ENCODE measurements around the gene SIRPB2.

Gene SIRPB2

DNA sequence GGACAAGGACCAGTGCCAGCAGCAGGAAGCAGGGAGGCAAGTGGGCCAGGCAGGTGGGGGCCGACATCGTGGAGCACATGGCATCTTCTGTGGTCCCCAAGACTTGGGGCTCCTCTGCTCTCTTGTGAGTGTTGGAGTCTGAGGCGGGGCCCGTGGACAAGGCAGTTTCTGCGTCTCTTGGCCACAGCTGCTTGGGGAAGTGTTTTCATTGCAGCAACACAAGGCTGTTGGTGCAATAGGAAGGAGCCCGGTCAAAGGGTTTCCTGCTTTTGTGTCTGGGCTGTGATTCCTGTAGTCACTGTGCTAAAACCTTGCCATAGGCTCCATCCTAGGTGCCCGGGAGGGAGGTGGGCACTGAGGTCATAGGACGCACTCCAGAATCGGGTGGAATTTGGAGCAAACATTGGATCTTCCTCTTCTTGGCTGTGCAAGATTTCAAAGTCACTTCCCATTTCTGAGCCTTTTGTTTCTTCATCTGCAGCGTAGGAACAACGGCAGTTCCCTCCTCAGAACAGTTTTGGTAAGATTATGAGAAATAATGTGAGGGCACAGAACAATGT lies at the start of gene SIRPB2:
Gene SIRPB2, minus strand, starts transcription at position 140 of the 560 bp plus-strand sequence. Its CDS starts 61 bp downstream, at position 79.
- DNase-seq: peak; percentile 90

DNA sequence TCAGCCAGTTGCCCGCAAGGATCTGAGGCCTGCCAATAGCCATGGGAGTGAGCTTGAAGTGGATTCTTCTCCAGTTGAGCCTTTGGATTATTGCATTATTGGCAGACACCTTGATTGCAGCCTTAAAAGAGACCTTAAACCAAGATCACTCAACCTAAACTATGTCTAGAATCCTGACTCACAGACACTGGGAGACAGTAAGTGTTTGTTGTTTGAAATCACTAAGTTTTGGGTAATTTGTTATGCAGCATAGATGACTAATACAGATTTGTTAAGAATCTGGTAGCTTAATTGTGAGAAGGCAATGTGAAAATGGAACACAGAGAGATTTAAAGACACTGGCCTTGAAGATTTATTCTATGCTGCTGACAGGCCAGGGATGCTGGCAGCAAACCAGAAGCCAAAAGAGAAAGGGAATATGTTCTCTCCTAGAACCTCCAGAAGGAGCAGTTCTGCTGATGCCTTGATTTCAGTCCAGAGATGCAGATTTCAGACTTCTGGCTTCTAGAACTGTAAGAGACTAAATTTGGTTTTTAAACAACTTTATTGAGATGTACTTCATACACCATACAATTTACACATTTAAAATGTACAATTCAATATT lies 48.7 kb upstream of the SIRPB2 start:
- peak; percentile 13 for DNase-seq

DNA sequence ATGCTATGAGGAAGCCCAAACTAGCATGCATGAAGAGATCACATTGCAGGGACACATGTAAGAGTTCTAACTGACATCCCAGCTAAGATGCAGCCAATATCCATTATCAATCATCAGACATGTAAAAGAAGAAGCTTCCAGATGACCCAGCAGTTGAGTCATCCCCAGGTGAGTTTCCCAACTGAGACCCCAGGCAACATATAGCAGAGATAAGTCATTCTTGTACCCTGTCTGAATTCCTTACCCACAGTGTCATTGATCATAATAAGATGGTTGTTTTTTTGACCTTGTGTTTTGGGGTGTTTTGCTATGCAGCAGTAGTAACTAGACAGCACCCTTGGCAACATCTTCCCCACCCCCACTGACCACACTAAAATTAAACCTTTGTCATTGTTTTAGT lies 47.4 kb upstream of the SIRPB2 start:
- no peak for DNase-seq

DNA sequence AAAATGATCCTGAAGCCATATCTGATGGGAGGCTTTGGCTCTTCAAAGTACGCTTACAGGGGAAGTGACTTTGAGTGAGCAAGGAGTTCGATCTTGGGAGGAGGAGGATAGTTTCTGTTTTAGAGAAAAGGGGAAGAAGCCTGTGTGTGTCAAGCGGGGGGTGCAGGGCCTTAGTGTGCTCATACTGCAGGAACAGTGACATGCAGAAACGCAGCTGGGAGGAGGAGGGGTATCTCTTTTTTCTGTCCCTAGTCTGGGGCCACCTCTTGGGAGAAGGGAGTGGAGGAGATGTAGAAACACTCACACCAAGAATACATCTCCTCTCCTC lies 46.5 kb upstream of the SIRPB2 start:
- DNase-seq: peak; percentile 97

DNA sequence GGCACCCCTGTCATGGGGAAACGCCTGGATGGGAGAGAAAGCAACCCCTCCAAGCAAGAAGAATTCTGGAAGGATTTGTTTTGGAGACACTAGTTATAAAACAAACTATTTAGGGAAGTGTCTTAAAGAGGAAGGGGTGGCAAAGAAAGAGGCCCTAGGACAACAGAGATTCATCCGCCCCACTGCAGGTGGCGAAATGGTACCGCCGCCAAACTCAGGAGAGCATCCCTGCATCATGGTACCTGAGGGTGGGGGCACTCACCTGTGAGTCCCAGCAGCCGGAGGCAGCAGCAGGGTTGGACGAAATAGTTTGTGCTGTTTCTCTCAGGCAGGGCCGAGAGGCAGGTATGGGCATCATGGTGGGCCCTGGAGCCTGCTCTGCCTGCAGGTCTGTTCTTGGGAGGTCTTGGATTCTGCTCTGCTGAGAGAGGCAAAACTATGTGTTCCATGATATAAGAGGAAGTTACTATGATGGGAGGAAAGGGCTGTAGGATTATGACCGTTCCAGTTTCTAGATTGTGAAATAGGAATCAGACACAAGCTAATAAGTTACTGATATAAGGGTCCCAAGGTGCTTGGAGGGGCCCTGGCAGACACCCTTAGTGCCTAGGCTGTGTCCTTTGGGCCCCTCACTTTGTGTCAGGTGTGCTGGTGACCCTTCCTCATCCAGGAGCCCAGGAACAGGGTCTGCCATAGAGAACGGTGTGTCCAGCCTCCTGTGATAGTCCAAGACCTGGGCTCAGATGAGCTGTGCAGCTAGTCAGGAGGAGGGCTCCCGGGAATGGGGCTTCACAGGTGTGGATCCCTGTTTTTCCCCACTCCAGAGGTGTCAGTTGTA lies 45.9 kb upstream of the SIRPB2 start:
- peak; percentile 88 for DNase-seq

DNA sequence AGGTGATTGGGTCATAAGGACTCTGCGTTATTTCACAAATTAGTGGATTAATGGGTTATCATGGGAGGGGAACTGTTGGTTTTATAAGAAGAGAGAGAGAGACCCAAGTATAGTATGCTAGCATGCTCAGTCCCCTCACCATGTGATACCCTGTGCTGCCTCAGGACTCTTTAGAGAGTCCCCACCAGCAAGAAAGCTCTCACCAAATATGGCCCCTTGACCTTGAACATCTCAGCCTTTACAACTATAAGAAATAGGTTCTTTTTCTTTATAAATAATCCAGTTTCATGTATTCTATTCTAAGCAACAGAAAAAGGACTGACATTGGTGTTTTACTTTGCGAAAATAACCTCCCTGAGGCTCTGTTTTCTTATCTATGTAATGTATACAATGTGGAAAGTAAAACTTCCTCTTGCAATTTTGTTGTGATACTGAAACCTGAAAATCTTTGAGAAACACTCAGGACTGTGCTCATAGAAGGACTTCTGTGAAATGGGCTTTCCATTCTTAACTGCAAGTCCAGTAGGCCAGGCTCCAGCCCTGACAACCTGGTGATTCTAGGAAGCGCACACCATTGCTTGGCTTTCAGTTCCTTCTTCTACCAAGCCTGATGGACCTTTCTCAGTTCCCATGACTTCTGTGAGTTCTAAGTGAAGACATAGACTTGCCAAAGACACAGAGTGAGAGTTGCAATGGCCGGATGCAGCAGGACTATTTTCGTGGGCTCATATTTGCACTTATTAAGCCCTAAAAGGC lies 44.4 kb upstream of the SIRPB2 start:
- DNase-seq: peak; percentile 97

DNA sequence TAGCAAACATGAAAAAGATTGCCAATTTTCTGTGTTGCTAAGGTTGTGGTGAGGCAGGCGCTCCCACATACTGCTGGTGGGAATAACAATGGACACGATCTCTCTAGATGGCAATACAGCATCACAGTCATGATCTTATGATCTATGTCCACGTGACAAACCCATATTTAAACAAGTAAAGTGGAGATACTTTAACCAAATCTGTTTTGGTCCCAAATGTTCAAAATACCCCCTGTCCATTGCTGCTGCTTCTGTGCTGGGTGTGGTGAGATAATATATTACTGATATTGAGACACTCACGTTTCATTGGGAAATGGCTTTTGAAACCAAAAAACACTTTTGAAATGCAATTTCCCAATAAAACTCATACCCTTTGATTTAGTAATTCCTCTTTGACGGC lies 43.3 kb upstream of the SIRPB2 start:
- DNase-seq: peak; percentile 84

DNA sequence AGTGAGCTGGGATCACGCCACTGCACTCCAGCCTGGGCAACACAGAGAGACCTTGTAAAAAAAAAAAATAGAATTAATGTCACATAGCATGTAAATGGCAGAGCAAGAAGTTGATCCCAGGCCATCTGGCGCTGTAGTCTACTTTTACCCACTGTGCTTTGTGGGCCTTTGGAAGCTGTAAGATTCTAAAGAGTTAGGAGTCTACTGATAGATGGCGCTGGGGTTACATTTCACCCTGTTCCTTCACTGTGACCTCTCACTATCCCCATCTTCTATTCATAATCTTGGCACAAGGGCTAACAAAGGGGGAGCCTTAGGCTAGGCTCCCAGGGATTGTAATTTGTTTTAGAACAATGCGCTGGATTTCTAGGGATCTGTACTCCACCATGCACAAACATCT lies 41.8 kb upstream of the SIRPB2 start:
- peak; percentile 35 for DNase-seq

DNA sequence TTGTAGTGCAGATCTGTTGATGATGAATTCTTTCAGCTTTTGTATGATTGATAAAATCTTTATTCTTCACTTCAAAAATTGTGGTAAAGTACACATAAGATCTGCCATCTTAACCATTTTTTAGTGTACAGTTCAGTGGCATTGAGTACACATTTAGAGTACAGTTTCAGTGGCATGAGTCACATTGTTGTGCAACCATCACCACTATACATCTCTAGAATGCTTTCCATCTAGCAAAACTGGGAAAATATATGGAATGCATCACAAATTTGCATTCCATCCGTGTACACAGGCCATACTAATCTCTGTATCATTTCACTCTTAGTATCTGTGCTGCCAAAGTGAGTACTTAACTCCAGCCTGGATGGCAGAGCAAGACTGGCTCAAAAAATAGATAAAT lies 37.6 kb upstream of the SIRPB2 start:
- peak; percentile 57 for DNase-seq

DNA sequence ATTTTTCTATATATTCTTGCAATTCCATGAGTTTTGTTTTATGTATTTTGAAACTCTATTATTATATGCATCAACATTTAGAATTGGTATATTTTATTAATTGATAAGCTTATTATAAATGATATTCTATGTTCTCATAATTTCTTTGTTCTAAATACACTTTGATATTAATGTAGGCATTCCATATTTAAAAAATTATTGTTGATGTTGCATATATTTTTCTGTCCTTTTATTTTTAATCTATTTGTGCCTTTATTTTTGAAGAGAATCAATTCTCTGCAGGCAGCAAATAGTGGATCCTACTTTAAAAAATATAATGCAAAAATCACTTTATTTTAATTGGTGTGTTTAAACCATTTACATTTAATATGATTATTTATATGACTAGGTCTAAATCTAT lies 36.7 kb upstream of the SIRPB2 start:
- DNase-seq: no peak

DNA sequence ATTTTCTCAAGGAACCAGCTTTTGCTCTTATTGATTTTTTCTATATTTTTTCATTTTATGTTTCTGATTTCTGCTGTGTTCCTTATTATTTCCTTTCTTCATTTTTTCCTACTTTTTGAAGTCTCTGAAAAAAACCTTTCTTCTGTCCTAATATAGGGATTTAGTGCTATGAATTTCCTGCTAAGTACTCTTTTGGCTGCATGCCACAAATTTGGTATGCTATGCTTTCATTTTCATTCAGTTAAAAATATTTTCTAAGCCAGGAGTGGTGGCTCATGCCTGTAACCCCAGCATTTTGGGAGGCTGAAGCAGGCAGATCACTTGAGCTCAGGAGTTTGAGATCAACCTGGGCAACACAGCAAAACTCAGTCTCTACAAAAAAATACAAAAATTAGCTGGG lies 35.7 kb upstream of the SIRPB2 start:
- DNase-seq: peak; percentile 44

DNA sequence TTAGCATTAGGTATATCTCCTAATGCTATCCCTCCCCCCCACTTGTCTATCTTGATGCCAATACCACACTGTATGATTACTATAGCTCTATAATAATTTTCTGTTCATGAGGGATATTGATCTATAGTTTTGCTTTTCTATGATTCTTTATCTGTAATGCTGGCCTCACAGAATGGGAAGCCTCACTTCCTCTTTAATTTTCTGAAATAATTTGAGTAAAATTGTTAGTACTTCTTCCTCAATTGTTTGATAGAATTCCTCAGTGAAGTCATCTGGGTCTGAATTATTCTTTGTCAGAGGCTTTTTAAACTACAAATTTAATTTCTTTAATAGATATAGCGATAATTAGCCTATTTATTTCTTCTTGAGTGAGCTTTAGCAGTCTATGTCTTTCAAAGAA lies 35.1 kb upstream of the SIRPB2 start:
- DNase-seq: peak; percentile 51

DNA sequence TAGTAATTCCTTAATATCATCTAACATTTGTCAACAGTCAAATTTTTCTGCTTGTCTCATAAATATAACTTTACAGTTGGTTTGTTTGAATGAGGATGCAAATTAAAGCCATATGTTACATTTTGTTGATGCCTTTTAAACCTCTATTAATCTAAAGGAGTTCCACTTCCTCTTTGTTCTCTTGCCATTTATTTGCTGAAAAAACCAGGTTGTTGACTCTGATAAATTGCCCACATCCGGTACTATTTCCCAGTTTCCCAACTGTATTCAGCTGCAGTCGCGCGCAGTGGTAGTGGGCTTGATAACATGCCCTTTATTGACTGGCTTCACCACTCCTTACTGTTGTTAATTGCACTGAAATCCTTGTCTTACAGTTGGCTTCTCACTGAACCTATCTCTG lies 32.8 kb upstream of the SIRPB2 start:
- DNase-seq: peak; percentile 45

DNA sequence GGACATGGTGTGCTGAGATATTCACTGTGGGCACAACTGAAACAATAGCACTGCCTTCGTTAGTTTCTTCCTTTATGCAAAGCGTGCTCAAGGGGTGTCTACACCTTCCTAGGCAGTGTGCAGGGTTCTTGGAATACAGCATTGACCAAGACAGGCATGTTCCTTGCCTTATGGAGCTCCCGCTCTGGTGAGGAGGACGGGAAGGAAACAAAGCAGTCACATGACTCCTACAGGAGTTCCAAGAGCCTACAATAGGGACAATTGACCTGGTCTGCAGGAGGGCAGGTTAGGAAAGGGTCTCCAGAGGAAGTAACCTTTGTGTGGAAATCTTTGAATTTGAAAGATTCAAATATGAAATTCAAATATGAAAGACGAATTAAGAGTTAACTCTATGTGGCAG lies 25.8 kb upstream of the SIRPB2 start:
- no peak for DNase-seq

DNA sequence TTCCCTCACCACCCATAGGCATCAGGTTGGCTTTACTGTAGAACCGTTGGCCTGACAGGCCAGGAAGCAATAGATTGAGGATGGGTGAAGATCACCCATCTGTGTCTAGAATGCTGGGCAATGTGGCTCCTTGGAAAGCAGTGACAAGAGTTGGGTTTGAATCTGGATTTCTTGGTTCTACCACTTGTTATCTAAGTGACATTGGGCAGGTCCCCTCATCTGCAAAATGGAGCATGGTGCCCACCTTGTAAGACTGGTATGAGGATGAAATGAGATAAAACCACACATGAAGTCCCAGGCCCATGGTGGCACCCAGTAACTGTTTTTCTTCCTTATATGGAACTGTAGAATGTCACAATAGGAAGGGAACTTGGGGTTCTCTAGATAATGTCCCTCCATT lies 22.6 kb upstream of the SIRPB2 start:
- DNase-seq: no peak

DNA sequence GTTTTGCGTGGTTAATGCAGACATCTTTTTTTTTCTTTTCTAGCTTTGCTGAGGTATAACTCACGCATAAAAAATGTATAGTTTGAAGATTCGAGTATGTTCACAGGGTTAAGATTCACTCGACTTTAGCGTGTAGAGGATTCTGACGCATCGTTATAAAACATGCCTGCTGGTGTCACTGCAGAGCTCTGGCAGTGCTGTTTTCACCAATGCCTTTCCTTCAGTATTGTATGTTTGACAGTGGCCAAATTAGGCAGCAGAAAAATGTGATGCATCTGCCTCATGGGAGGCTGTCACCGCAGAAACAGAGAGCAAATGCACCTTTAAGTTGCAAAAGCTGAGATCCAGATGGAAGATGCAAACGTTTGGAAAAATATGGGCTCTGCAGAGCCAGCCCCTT lies 18.0 kb upstream of the SIRPB2 start:
- peak; percentile 53 for DNase-seq

DNA sequence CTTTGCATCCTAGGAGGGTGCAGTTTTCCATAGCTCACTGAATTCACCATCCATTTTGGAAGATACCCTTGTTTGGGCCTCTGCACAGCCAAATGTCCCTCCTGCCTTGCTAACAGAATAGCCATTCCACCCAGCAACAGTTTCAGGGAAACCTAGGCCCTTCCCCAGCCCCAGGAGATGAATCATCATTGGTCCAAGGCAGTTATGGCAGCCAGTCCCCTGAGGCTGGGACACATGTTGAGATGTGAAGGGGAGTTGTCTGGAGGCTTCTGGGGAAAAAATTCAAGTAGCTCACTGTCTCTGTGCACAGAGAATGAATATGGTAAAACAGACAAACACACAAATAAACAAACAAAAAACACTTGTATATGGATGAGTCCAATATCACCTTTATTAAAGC lies 17.4 kb upstream of the SIRPB2 start:
- no peak for DNase-seq

DNA sequence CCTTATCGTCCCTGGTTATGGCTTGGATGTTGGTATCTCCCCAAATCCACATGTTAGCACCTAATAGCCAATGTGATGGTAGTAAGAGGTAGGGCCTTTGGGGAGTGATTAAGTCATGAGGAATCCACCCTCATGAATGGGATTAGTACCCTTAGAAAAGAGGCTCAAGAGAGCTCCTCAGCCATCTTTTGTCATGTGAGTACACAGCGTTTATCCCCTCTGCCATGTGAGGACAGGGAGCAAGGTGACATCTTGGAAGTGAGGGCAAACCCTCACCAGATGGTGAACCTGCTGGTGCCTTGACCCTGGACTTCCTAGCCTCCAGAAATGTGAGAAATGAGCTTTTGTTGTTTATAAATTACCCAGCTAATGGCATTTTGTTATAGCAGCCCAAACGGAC lies 16.1 kb upstream of the SIRPB2 start:
- DNase-seq: no peak

DNA sequence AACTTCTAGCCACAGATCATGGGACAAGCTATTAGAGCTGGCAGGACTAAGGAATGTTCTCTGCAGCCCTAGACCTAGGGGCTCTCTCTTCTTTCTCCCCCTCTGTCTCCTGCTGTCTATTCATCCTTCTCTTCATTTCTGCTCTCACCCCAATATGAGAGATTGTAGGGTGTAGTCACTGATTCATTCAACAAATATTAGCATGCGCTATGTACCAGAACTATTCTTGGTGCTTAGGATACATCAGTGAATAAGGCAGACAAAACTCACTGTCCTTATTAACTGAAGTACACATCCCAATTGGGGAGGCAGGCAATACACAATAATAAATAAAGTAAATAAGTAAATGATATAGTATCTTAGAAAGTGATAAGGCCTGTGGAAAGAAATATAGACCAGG lies 14.7 kb upstream of the SIRPB2 start:
- no peak for DNase-seq

DNA sequence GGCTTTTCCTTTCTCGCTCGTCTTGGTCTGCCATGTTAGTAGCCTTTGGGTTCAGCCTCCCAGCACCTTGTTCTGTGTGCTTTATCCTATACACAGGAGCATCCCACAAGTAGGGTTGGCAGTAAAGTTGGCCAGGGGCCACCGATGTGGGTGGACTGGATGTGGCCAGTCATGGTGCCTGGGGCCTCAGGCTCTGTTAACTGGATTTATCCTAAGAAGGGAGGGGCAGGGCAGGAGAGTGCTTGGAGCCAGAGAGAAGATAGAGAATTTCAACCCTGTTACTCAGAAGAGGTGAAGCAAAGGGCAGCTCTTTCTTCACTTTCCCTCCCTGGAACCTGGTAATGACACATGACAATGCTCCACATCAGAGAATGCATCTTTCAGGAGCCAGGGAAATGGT lies 14.1 kb upstream of the SIRPB2 start:
- DNase-seq: no peak

DNA sequence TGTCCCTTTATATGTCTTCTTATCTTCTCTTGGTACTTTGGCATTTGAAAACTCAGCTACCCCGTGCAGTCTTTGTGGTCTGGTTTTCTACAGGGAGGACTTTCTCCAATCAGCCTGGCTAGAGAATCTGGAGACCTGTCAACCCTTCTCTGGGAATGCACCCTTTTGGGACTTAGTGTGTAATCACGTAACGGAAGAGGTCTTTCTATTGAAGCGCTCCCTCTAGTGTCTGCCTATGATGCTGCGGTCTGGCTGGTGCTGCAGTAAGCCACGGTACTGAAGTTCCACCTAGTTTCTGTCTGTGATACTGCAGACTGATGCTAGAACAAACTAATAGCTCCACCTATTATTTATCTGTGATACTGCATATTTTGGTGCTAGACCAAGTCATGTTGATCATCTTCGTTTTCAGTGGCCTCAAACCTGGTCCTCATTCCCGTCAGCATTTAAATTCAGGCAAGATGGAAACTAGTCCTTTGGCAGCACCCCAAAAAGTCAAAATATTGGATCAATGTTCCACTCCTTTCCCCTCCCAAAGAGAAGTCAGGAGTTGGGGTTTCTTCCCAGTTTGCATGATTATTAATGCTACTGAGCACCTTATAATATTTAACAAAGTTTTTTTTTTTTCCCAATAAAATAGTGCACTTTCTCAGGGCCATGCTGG lies 12.5 kb upstream of the SIRPB2 start:
- peak; percentile 94 for DNase-seq

DNA sequence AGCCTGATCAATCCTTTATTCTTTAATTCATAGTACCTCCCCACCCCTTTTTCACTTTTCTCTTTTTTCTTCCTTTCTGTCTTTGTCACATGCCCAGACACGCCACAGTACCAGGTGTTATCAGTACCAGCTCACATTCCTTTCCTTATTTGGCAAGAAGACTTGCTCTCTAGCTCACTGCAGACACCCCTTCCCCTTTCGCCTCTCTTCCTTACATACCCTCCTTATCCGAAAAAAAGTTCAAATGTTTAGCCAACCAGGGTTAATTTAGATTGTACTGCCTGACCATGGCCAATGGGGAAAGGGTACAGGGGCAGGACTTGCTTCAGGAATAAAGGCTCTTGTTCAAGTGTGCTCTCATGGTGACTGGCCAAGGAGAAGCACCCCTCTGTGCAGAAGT lies 9.3 kb upstream of the SIRPB2 start:
- DNase-seq: no peak
